SK-N-SH (cell line): ENCODE data around the gene MISP3. TPM values are rescaled to one million over a fixed set of nuclear protein-coding genes. Genes with fewer than 3 reads are reported as not detected.
A peak's percentile ranks its signal among the peaks of the same experiment; 100 is the strongest.

Experiments used
- CTCF ChIA-PET: fragments of 300-600, 350-600 bp; formaldehyde crosslinking; extraction: SDS; loops from one replicate; lab custom pipeline; 2021; lab: Yijun Ruan, JAX
- POLR2A ChIA-PET: fragments of 350-600 bp; sonication (Branson Sonifier 250); formaldehyde crosslinking; extraction: SDS; loops from one replicate; lab custom pipeline; 2020; ENCODE audit warnings: antibody characterized with exemption, inconsistent platforms; lab: Yijun Ruan, JAX
- DNase-seq: peaks from one replicate; pipeline ENCODE4 v3.0.0; 2012
- H2AFZ ChIP-seq: fragments of 200-600 bp; sonication (generic); 2 replicates; pipeline ENCODE4 v1.8.1; 2016; ENCODE audit warnings: antibody characterized with exemption, mild to moderate bottlenecking, low read depth
- H3F3A ChIP-seq: fragments of 200-600 bp; sonication (generic); replicated peaks from 2 replicates; pipeline ENCODE3; 2016; ENCODE audit warnings: antibody characterized with exemption, mild to moderate bottlenecking; ENCODE audit not compliant: insufficient read depth
- H3K27ac ChIP-seq, 2 experiments: fragments of 200-500 bp in 1 of 2; fragments of 200-600 bp in 1 of 2; sonication (Bioruptor generic) in 1 of 2; sonication (generic), shearing (Covaris generic) in 1 of 2; 2 replicates each; pipeline versions ENCODE4 v1.5.1 to v1.6.1; 2014 to 2016; ENCODE audit warnings: low read depth in 2 of 2, inconsistent platforms in 1 of 2, low read length in 1 of 2, mild to moderate bottlenecking in 1 of 2, mixed read lengths in 1 of 2
- H3K27me3 ChIP-seq: fragments of 200-600 bp; sonication (generic), shearing (Covaris generic); 2 replicates; pipeline ENCODE4 v1.6.1; 2016; ENCODE audit warnings: mixed run types; ENCODE audit not compliant: insufficient read depth
- H3K36me3 ChIP-seq, 2 experiments: fragments of 200-500 bp in 1 of 2; fragments of 200-600 bp in 1 of 2; sonication (Bioruptor generic) in 1 of 2; sonication (generic) in 1 of 2; replicated peaks in 1 of 2; 2 replicates each; pipeline versions ENCODE3 to v1.5.1; 2014 to 2016; ENCODE audit warnings: low read length in 1 of 2, mild to moderate bottlenecking in 1 of 2; ENCODE audit not compliant: insufficient read depth in 2 of 2, control insufficient read depth in 1 of 2
- H3K4me1 ChIP-seq, 2 experiments: fragments of 200-500 bp in 1 of 2; fragments of 200-600 bp in 1 of 2; sonication (Bioruptor generic) in 1 of 2; sonication (generic), shearing (Covaris generic) in 1 of 2; 2 replicates each; pipeline versions ENCODE4 v1.5.1 to v1.6.1; 2014 to 2016; ENCODE audit warnings: low read depth in 1 of 2, low read length in 1 of 2, mixed run types in 1 of 2; ENCODE audit not compliant: insufficient read depth in 2 of 2, control insufficient read depth in 1 of 2
- H3K4me2 ChIP-seq: fragments of 200-600 bp; sonication (generic), shearing (Covaris generic); 2 replicates; pipeline ENCODE4 v1.6.1; 2017; ENCODE audit warnings: mixed run types
- H3K4me3 ChIP-seq, 2 experiments: fragments of 200-500 bp in 1 of 2; fragments of 200-600 bp in 1 of 2; sonication (Bioruptor generic) in 1 of 2; sonication (generic), shearing (Covaris generic) in 1 of 2; 2 replicates each; pipeline versions ENCODE4 v1.5.1 to v1.8.1; 2014 to 2016; ENCODE audit warnings: low read depth in 2 of 2, inconsistent platforms in 1 of 2, low read length in 1 of 2, mild to moderate bottlenecking in 1 of 2, mixed read lengths in 1 of 2, moderate library complexity in 1 of 2
- H3K79me2 ChIP-seq: fragments of 200-600 bp; sonication (generic); 2 replicates; pipeline ENCODE4 v1.8.1; 2017; ENCODE audit warnings: mild to moderate bottlenecking; ENCODE audit not compliant: insufficient read depth
- H3K9ac ChIP-seq: fragments of 200-600 bp; sonication (generic); 2 replicates; pipeline ENCODE4 v1.6.1; 2017; ENCODE audit warnings: mixed run types
- H3K9me2 ChIP-seq: fragments of 200-600 bp; sonication (generic); 2 replicates; pipeline ENCODE4 v1.6.1; 2017; ENCODE audit warnings: mixed run types
- H3K9me3 ChIP-seq: fragments of 200-600 bp; sonication (generic); 2 replicates; pipeline ENCODE4 v1.6.1; 2017; ENCODE audit warnings: mixed run types, mild to moderate bottlenecking, moderate library complexity
- H4K20me1 ChIP-seq: fragments of 200-600 bp; sonication (generic); 2 replicates; pipeline ENCODE4 v1.6.1; 2017; ENCODE audit warnings: mild to moderate bottlenecking, mixed run types; ENCODE audit not compliant: insufficient read depth
- EP300 ChIP-seq, 2 experiments: IDR thresholded peaks; 2 replicates each; pipeline versions ENCODE4 v1.4.0 to v1.6.1; 2012; ENCODE audit warnings: borderline replicate concordance in 1 of 2, low read depth in 1 of 2, low read length in 1 of 2
- FOXJ3 ChIP-seq: sonication (generic); formaldehyde crosslinking; IDR thresholded peaks from 2 replicates; pipeline ENCODE4 v1.5.1; 2020; ENCODE audit warnings: mild to moderate bottlenecking, missing genetic modification reagents
- FOXM1 ChIP-seq: IDR thresholded peaks from 2 replicates; pipeline ENCODE4 v1.4.0; 2012; ENCODE audit warnings: low read depth, mild to moderate bottlenecking
- GABPA ChIP-seq: IDR thresholded peaks from 2 replicates; pipeline ENCODE4 v1.4.0; 2012; ENCODE audit warnings: low read depth, mild to moderate bottlenecking
- JUND ChIP-seq: IDR thresholded peaks from 2 replicates; pipeline ENCODE4 v1.4.0; 2012
- MXI1 ChIP-seq: IDR thresholded peaks from 2 replicates; pipeline ENCODE4 v1.6.1; 2012; ENCODE audit warnings: mild to moderate bottlenecking, low read depth, low read length, improper control_type of control experiment
- NFIC ChIP-seq: IDR thresholded peaks from 2 replicates; pipeline ENCODE4 v1.4.0; 2012; ENCODE audit warnings: borderline replicate concordance
- RCOR1 ChIP-seq: fragments of 150-350 bp; IDR thresholded peaks from 2 replicates; pipeline ENCODE4 v1.6.1; 2017; ENCODE audit warnings: antibody characterized with exemption, low read length
- RXRA ChIP-seq: IDR thresholded peaks from 2 replicates; pipeline ENCODE4 v1.4.0; 2012; ENCODE audit warnings: low read depth, mild to moderate bottlenecking, borderline replicate concordance
- TCF12 ChIP-seq: IDR thresholded peaks from 2 replicates; pipeline ENCODE4 v1.4.0; 2012
- TEAD4 ChIP-seq: IDR thresholded peaks from 2 replicates; pipeline ENCODE4 v1.4.0; 2012; ENCODE audit warnings: mild to moderate bottlenecking, borderline replicate concordance; ENCODE audit not compliant: insufficient read depth
- WGBS: methylation state at CpG from one replicate; pipeline ENCODE4 v1.1.6; 2017; ENCODE audit warnings: low lambda C conversion rate; 5-methylcytosine and 5-hydroxymethylcytosine counted together
- polyA plus RNA-seq, 3 experiments: library from polyadenylated mRNA; depleted of rRNA; stranded (reverse); fragments of >200 nt; gene quantifications; 2 replicates each; pipeline ENCODE4 v1.2.3, GENCODE V29; 2012
- TF ChIP-seq, protein P1 (sequence below): IDR thresholded peaks from 2 replicates; pipeline ENCODE4 v1.6.1; 2012; ENCODE audit warnings: mild to moderate bottlenecking, low read depth, low read length, moderate library complexity
- TF ChIP-seq, protein P2 (sequence below): IDR thresholded peaks from 2 replicates; pipeline ENCODE4 v1.4.0; 2012; ENCODE audit warnings: low read depth, borderline replicate concordance
- TF ChIP-seq, protein P3 (sequence below): fragments of 150-350 bp; IDR thresholded peaks from 2 replicates; pipeline ENCODE4 v1.6.1; 2017; ENCODE audit warnings: antibody characterized with exemption, low read length, low read depth, borderline replicate concordance
- TF ChIP-seq, protein P4 (sequence below): IDR thresholded peaks from 2 replicates; pipeline ENCODE4; 2012

The MISP3 gene
- polyA plus RNA-seq, 1 of the 3 experiments (the other 2 are of a cell fraction) = 2.6 TPM

DNA sequence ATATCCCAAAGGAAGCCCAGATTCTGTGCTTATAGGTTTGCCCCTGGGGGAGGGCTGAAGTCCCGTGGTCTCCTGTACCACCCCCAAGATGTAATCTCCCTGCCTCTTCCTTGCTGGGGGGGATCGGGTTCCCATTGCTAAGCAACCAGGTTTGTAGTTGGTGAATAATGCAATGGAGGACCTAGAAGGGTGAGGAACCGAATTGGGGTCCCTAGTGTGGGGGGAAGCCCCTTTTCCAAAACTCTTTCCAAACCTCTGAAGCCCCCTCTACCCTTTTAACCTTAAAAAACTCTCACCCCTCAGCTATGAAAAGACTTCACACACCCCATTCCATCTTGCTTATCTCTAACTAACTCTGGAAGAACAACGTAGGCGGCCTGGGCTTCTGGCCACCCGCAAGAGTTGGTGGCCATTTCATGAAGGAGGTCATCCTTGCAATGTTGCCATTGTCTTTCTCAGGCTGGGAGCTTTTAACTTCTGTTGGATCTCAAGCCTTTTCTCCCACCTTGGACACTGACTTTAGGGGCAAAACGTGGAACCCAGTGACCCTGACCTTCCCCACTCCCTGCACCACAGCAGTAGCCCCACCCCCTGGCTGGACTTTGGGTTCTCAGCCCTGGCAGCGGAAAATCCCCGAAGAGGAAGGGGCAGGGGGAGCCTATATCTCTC, 11.4 kb upstream of the MISP3 start:
- WGBS = 62% methylated on average over 9 of the region's 9 CpGs
- CTCF ChIA-PET = interaction anchor here (0.7 to 8.1 kb wide), 11 partner anchors 9 to 187 kb away, joined by 3 to 146 read pairs (median 10); partner anchors contain the start of genes ASF1B, IL27RA and MISP3

More for the DNA sequence above, 11.4 kb upstream of the MISP3 start:
- Histone ChIP-seq H4K20me1 (no peaks in the 10 kb centered on the region), H3K79me2 (no peaks in the 10 kb centered on the region), H3K4me3 (no peak overlapping the region), H3K27me3 (no peaks in the 10 kb centered on the region), H3K4me1 (peaks cover 6 to 10% of the 10 kb centered on the region in 2 experiments; a peak in 2 of 4 replicates)
- DNase-seq = peak; percentile 10
- no peak for TF ChIP-seq TEAD4
- TF ChIP-seq RCOR1 = no peak
- no peak for TF ChIP-seq FOXJ3 (CRISPR knock-in tag)
- TF ChIP-seq EP300 (IDR thresholded peaks at IDR 0.05; ENCODE audit: borderline replicate concordance in 1 of 2, low read depth in 1 of 2, low read length in 1 of 2) = no peak
- TF ChIP-seq, protein P1, sequence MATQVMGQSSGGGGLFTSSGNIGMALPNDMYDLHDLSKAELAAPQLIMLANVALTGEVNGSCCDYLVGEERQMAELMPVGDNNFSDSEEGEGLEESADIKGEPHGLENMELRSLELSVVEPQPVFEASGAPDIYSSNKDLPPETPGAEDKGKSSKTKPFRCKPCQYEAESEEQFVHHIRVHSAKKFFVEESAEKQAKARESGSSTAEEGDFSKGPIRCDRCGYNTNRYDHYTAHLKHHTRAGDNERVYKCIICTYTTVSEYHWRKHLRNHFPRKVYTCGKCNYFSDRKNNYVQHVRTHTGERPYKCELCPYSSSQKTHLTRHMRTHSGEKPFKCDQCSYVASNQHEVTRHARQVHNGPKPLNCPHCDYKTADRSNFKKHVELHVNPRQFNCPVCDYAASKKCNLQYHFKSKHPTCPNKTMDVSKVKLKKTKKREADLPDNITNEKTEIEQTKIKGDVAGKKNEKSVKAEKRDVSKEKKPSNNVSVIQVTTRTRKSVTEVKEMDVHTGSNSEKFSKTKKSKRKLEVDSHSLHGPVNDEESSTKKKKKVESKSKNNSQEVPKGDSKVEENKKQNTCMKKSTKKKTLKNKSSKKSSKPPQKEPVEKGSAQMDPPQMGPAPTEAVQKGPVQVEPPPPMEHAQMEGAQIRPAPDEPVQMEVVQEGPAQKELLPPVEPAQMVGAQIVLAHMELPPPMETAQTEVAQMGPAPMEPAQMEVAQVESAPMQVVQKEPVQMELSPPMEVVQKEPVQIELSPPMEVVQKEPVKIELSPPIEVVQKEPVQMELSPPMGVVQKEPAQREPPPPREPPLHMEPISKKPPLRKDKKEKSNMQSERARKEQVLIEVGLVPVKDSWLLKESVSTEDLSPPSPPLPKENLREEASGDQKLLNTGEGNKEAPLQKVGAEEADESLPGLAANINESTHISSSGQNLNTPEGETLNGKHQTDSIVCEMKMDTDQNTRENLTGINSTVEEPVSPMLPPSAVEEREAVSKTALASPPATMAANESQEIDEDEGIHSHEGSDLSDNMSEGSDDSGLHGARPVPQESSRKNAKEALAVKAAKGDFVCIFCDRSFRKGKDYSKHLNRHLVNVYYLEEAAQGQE = no peak
- TF ChIP-seq GABPA = no peak
- no peak for TF ChIP-seq NFIC
- TF ChIP-seq, protein P2, sequence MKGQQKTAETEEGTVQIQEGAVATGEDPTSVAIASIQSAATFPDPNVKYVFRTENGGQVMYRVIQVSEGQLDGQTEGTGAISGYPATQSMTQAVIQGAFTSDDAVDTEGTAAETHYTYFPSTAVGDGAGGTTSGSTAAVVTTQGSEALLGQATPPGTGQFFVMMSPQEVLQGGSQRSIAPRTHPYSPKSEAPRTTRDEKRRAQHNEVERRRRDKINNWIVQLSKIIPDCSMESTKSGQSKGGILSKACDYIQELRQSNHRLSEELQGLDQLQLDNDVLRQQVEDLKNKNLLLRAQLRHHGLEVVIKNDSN = no peak
- TF ChIP-seq, protein P3, sequence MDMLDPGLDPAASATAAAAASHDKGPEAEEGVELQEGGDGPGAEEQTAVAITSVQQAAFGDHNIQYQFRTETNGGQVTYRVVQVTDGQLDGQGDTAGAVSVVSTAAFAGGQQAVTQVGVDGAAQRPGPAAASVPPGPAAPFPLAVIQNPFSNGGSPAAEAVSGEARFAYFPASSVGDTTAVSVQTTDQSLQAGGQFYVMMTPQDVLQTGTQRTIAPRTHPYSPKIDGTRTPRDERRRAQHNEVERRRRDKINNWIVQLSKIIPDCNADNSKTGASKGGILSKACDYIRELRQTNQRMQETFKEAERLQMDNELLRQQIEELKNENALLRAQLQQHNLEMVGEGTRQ = no peak
- no peak for TF ChIP-seq FOXM1
- no peak for TF ChIP-seq TCF12
- no peak for TF ChIP-seq RXRA
- TF ChIP-seq, protein P4, sequence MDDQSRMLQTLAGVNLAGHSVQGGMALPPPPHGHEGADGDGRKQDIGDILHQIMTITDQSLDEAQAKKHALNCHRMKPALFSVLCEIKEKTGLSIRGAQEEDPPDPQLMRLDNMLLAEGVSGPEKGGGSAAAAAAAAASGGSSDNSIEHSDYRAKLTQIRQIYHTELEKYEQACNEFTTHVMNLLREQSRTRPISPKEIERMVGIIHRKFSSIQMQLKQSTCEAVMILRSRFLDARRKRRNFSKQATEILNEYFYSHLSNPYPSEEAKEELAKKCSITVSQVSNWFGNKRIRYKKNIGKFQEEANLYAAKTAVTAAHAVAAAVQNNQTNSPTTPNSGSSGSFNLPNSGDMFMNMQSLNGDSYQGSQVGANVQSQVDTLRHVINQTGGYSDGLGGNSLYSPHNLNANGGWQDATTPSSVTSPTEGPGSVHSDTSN = no peak
- no peak for TF ChIP-seq JUND
- TF ChIP-seq MXI1 = no peak
- TF ChIP-seq, all 33 proteins: peak for 0
- Histone ChIP-seq H3F3A (peaks cover 7% of the 10 kb centered on the region), H3K4me2 (no peak overlapping the region), H3K9me2 (no peaks in the 10 kb centered on the region), H3K27ac (no peak overlapping the region), H3K36me3 (no peaks in the 10 kb centered on the region), H3K9ac (no peak overlapping the region), H3K9me3 (no peaks in the 10 kb centered on the region), H2AFZ (no peak overlapping the region)
- POLR2A ChIA-PET = no interaction called here
